ENCODE measurements around the gene ANXA5.
"Not testable (repeated sequence)": the region's sequence is repeated elsewhere in the genome, so short reads cannot be mapped to it uniquely, and the experiment has no call there.

The ANXA5 gene

GRCh38 chr4:121737846-121738554, 41.2 kb upstream of the ANXA5 start:
- H3K4me3 ChIP-seq (ENCODE audit: low read depth, low read length), result no peak overlapping the region
- no peak for TF ChIP-seq CTCF (IDR thresholded peaks at IDR 0.05; ENCODE audit: control insufficient read depth, extremely low read depth, insufficient read depth)
- no peak for DNase-seq (ENCODE audit: low read depth)

- no peak for DNase-seq (ENCODE audit: low read depth)
- TF ChIP-seq CTCF (IDR thresholded peaks at IDR 0.05; ENCODE audit: control insufficient read depth, extremely low read depth, insufficient read depth), result peak; percentile 66
- no peak overlapping the region for H3K4me3 ChIP-seq (ENCODE audit: low read depth, low read length)
These were observed 40.1 kb upstream of the ANXA5 start for GRCh38 chr4:121736735-121737351.

GRCh38 chr4:121734571-121734970, 37.8 kb upstream of the ANXA5 start:
- no peak for DNase-seq (ENCODE audit: low read depth)
- no peak for TF ChIP-seq CTCF (IDR thresholded peaks at IDR 0.05; ENCODE audit: control insufficient read depth, extremely low read depth, insufficient read depth)
- no peak overlapping the region for H3K4me3 ChIP-seq (ENCODE audit: low read depth, low read length)

- TF ChIP-seq CTCF (IDR thresholded peaks at IDR 0.05; ENCODE audit: control insufficient read depth, extremely low read depth, insufficient read depth), result no peak
- H3K4me3 ChIP-seq (ENCODE audit: low read depth, low read length), result no peak overlapping the region
- no peak for DNase-seq (ENCODE audit: low read depth)
These were observed 37.2 kb upstream of the ANXA5 start for GRCh38 chr4:121733942-121734341.

- not testable (repeated sequence) for H3K4me3 ChIP-seq (ENCODE audit: low read depth, low read length); DNase-seq (ENCODE audit: low read depth)
These were observed 33.0 kb upstream of the ANXA5 start for GRCh38 chr4:121729753-121730152.

GRCh38 chr4:121728798-121729226, 32.0 kb upstream of the ANXA5 start:
- no peak for DNase-seq (ENCODE audit: low read depth)
- no peak for TF ChIP-seq CTCF (IDR thresholded peaks at IDR 0.05; ENCODE audit: control insufficient read depth, extremely low read depth, insufficient read depth)
- H3K4me3 ChIP-seq (ENCODE audit: low read depth, low read length), result no peak overlapping the region

DNA sequence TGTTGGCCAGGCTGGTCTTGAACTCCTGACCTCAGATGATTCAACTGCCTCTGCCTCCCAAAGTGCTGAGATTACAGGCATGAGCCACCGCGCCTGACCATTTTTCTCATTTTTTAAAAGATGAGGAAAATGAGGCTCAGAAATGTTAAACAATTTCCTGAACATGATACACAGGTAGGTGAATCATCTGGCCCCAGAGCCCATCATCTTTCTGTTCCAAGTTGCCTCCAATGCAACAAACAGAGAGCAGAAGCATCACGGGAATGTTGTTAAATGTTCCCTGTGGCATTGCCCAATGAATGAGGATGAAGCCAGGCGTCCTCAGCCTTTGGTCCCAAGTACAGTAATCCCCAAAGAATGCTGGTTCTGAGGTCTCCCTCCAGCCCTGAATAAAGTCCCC, 31.3 kb upstream of the ANXA5 start:
- no peak overlapping the region for H3K4me3 ChIP-seq (ENCODE audit: low read depth, low read length)
- no peak for TF ChIP-seq CTCF (IDR thresholded peaks at IDR 0.05; ENCODE audit: control insufficient read depth, extremely low read depth, insufficient read depth)
- DNase-seq (ENCODE audit: low read depth), result no peak
